ENCODE measurements around the gene HOXA11. TPM values are rescaled to one million over a fixed set of nuclear protein-coding genes. Genes with fewer than 3 reads are reported as not detected.

Gene HOXA11
- total RNA-seq, 2 experiments from 2014 or later, result 0.10 TPM; not detected in 1

DNA sequence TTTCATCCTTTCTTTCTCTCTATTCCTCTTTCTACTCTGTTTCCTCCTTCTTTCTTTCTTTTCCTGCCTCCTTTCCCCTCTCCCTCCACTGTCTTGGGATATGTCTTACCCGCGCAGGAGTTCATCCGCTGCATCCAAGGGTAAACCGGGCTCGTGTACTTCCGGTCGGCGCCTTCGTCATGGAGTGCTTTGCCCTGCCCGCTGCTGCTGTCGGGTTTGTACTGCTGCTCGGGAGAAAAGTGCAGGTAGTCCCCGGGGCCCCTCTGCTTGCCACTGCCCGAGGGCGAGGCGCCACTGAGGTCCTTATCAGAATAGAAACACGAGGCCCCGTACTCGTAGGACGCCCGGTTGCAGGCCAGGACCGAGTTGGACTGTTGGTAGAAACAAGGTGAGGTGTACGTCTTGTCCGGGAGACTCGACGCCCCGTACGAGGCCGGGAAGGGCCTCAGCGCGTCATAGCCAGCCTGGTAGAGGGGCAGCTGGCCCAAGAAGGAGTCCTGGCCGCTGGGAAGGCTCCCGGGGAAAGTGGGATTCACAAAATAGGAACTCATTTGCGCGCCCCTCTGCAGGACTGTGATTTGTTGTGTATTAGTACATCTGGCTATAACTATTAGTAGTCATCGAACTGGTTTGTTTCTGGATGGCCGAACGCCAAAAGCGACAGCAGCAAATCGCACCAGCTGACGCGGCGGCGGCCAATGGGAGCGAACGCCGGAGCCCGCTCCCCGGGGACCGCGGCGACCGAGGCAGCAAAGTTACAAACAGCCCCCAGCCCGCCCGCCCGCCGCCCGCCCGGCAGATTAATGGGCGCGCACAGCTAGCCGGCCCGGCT, 37.6 kb downstream of the HOXA11 start, which contains the start of gene HOXA6:
TSS of gene HOXA6 (minus strand) at position 576 of the 832 bp plus-strand sequence. CDS start at position 551, 25 bp downstream.
- DNase-seq, result no peak
- no peak within 1 kb of the TSS for H3K27ac Mint-ChIP-seq
- peaks cover 87% of the 10 kb centered on the region for H3K27me3 Mint-ChIP-seq
- H3K4me3 Mint-ChIP-seq, result peak within 1 kb of the TSS; percentile 65
- no peaks in the 10 kb centered on the region for H3K9me3 Mint-ChIP-seq
- peaks cover 1% of the 10 kb centered on the region for H3K36me3 Mint-ChIP-seq
- H3K4me1 Mint-ChIP-seq, result peaks cover 25% of the 10 kb centered on the region

DNA sequence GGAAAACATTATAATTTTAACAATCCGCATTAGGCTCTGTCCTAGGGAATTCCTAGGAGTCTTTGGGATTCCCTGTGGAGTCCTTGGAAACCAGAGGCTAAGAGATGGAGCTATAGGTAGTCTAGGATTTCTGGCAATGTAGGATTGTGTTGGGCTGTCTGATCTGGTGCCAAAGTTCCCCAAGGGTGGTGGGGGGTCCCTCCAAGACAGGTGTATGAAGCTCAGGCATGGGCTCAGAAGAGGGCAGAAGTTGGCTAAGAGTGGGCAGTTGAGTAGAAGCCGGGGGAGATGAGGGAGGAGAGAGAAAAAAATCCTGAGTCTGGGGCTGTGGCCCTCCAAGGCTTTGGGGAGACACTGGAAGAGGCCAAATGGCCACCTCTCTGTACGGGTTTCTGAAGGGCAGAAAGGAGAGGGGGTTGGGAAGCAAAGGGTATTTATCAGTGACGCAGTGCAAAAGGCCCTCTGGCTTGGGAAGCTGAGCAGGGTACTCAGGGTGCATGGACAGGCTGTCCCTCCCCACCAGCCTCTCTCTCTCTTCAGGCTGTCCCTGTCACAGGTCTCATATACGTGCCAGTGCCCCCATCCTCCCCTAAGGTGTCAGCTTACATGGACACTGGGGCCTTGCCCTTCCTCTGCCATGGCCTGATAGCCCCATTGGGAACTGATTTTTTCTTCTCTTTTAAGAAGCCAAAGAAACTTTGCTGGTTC, 38.4 kb downstream of the HOXA11 start:
- Mint-ChIP-seq H3K4me3 (no peak overlapping the region), H3K4me1 (peaks cover 20% of the 10 kb centered on the region), H3K9me3 (no peaks in the 10 kb centered on the region), H3K36me3 (peaks cover 1% of the 10 kb centered on the region), H3K27ac (no peak overlapping the region), H3K27me3 (peaks cover 82% of the 10 kb centered on the region)
- no peak for DNase-seq

DNA sequence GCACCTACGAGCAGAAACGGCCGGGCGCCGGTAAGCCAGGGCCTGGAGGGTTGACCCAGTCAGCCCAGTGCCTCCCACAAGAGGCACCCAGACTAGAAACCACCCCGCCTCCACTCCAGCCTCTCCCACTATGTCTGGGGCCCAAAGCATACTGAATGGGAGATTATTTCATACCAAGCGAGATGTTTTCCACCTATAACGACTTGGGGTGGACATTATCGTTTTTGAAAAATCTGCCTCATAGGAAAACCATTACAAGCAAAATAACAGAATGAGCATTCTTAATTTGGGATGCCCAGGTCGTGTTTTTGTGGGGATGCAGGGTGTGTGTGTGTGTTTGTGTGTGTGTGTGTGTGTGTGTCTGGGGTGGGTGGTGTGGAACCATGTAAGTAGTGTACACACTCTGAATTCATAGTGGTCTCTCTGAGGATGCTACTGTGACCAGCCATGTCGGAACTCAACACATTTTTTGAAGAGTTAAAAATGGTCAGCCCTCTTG, 39.1 kb downstream of the HOXA11 start:
- peaks cover 1% of the 10 kb centered on the region for H3K36me3 Mint-ChIP-seq
- H3K4me1 Mint-ChIP-seq, result peaks cover 13% of the 10 kb centered on the region
- no peaks in the 10 kb centered on the region for H3K9me3 Mint-ChIP-seq
- no peak overlapping the region for H3K4me3 Mint-ChIP-seq
- no peak for DNase-seq
- no peak overlapping the region for H3K27ac Mint-ChIP-seq
- peaks cover 81% of the 10 kb centered on the region for H3K27me3 Mint-ChIP-seq

DNA sequence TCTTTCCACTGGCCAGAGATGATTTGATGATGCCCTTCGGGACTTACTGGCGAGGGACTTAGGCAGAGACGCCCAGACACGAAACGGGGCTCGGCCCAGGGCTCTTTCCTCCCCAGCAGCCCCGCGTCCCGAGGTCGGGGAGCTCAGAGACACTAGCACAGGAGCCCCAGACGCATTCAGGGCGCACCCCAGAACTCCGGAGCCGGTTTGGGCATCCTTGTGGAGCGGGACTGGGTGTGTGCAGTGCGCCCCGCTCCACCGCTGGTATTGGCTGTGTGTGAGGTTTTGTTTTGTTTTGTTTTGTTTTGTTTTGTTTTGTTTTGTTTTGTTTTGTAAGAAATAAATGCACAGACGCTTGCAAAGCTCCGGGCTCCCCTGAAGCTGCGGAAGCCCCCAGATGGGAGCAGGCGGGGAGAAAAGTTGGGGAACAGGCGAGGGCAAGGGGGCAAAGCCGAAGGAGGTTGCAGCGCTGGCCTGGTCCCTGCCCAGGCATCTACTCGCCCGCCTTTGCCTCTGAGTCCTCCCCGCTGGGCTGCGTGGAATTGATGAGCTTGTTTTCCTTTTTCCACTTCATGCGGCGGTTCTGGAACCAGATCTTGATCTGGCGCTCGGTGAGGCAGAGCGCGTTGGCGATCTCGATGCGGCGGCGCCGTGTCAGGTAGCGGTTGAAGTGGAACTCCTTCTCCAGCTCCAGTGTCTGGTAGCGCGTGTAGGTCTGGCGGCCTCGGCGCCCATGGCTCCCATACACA, 39.7 kb downstream of the HOXA11 start:
- Mint-ChIP-seq H3K27ac (no peak overlapping the region), H3K4me1 (peaks cover 8% of the 10 kb centered on the region), H3K36me3 (peaks cover 1% of the 10 kb centered on the region), H3K27me3 (peaks cover 78% of the 10 kb centered on the region), H3K4me3 (no peak overlapping the region), H3K9me3 (no peaks in the 10 kb centered on the region)
- no peak for DNase-seq

DNA sequence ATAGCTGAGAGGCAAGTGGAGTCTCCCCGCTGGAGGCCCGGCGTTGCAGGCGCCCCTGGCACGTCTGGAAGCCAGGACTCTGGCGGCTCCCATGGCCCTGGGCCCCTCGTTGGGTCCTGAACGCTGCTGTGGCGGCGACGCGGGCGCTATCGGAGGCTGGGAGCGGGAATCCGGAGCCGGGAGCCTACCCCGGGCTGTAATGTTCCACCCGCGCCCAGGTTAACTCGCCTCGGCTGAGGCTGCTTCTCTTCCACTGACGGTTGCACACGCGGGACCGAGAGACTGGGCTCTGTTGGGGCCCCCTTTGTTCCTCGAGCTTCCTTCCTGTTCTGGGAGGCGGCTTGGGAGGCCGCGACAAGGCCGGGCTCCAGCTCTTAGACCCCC, 40.3 kb downstream of the HOXA11 start:
- Mint-ChIP-seq H3K4me3 (no peak overlapping the region), H3K9me3 (no peaks in the 10 kb centered on the region), H3K36me3 (peaks cover 1% of the 10 kb centered on the region), H3K27me3 (peaks cover 72% of the 10 kb centered on the region), H3K4me1 (peaks cover 7% of the 10 kb centered on the region), H3K27ac (no peak overlapping the region)
- DNase-seq, result no peak

DNA sequence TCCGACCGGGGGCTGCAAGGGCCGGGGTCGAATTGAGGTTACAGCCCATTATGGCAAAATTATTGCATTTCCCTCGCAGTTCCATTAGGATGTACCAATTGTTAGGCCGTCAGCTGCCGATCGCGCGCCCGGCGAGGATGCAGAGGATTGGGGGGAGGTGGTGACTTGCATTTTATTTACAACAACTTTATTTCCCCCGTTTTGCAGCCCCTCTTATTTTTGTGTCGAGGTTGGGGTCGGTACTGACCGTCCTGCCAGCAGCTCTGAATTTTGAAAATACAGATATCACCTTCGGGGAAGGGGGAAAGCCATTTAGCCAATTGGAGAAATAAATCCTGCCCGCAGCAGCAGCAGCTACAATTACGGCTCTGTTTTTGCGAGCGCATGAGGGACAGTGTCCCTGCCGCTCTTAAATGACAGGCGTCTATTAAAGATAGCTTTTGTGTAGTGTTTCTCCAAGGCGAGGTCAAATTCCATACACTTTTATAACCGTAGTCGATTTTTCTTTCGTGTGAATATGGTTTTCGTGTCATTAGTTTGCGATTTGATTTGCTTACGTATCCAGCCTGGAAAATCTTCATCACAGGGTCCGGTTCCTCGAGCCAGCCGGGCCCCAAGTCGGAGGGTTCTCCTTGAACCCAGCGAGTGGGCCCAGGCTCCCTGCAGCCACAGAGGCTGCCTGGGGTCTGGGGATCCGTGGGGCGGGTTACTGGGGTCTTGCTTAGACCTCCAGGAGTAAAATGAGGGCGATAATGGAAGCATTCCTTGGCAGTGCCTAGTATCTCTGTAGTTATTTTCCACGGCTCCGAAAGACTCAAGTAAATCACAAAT, 40.9 kb downstream of the HOXA11 start:
- Mint-ChIP-seq H3K9me3 (no peaks in the 10 kb centered on the region), H3K27me3 (peaks cover 66% of the 10 kb centered on the region), H3K27ac (no peak overlapping the region)

DNA sequence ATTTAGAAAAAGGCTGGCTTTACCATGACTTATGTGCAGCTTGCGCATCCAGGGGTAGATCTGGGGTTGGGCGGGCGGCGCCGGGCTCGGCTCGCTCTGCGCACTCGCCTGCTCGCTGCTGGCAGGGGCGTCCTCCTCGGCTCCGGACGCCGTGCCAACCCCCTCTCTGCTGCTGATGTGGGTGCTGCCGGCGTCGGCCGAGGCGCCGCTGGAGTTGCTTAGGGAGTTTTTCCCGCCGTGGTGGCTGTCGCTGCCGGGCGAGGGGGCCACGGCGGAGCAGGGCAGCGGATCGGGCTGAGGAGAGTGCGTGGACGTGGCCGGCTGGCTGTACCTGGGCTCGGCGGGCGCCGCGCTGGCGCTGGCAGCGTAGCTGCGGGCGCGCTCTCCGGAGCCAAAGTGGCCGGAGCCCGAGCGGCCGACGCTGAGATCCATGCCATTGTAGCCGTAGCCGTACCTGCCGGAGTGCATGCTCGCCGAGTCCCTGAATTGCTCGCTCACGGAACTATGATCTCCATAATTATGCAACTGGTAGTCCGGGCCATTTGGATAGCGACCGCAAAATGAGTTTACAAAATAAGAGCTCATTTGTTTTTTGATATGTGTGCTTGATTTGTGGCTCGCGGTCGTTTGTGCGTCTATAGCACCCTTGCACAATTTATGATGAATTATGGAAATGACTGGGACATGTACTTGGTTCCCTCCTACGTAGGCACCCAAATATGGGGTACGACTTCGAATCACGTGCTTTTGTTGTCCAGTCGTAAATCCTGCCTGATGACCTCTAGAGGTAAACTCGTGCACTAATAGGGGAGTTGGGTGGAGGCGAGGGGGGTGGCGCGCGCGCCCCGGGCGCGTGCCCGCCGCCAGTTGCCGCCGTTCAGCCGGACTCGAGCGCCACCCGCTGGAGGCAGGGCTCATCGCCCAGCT, 41.7 kb downstream of the HOXA11 start, which contains the start of gene HOXA5:
TSS of gene HOXA5 (minus strand) at position 659 of the 927 bp plus-strand sequence. CDS start at position 585, 74 bp downstream.
- Mint-ChIP-seq H3K36me3 (peaks cover 1% of the 10 kb centered on the region), H3K4me1 (peaks cover 4% of the 10 kb centered on the region), H3K4me3 (no peak within 1 kb of the TSS), H3K27me3 (peaks cover 66% of the 10 kb centered on the region), H3K9me3 (no peaks in the 10 kb centered on the region), H3K27ac (no peak within 1 kb of the TSS)
- DNase-seq, result no peak

More for the DNA sequence above, 40.9 kb downstream of the HOXA11 start:
- H3K36me3 Mint-ChIP-seq, result peaks cover 1% of the 10 kb centered on the region
- peaks cover 7% of the 10 kb centered on the region for H3K4me1 Mint-ChIP-seq
- no peak overlapping the region for H3K4me3 Mint-ChIP-seq
- DNase-seq, result no peak

DNA sequence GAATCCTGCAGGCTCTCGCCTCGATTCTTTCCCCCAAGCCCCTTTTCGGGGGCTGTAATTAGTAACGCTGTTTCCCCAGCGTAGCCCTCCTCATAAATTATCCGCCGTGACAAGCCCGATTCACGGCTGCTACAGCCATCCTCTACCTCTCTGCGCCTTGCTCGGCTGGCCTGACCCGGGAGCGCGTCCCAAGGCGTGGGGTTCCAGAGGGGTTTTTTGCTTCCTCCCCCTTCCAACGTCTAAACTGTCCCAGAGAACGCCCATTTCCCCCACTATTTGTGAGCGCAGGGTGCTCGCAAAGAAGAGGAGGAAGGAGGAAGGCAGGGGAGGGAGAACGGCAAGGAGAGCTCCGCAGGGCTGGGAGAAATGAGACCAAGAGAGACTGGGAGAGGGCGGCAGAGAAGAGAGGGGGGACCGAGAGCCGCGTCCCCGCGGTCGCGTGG, 42.4 kb downstream of the HOXA11 start:
- Mint-ChIP-seq H3K36me3 (peaks cover 1% of the 10 kb centered on the region), H3K4me1 (no peaks in the 10 kb centered on the region), H3K27me3 (peaks cover 66% of the 10 kb centered on the region), H3K9me3 (no peaks in the 10 kb centered on the region), H3K4me3 (no peak overlapping the region), H3K27ac (no peak overlapping the region)
- DNase-seq, result no peak

DNA sequence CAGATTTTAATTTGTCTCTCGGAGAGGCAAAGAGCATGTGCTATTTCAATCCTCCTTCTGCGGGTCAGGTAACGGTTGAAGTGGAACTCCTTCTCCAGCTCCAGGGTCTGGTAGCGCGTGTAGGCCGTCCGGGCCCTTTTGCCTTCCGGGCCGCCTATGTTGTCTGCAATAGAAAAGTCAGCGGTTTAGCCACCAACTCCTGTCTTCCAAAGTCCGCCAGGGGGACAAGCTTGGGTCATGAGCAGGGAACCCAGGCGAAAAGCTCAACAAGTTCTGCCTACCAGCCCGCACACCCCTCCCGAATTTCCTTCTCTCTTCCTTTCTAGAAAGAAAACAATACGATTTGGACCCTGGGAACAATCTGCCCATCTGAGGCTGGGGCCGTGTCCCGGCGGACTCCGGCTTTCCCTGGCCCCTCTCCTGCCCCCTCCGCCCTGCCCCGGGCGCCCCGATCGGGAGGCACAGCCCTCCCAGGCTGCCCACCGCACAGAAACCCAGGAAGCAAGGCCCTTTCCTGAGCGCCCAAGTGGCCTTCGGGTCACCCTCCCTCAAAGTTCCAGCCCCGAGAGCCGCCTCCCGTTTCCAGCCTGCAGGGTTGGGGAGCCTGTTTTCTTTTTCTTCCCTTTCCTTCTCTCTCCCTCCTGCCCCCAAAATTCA, 43.0 kb downstream of the HOXA11 start:
- H3K27me3 Mint-ChIP-seq, result peaks cover 66% of the 10 kb centered on the region
- DNase-seq, result no peak
- no peak overlapping the region for H3K27ac Mint-ChIP-seq
- H3K4me3 Mint-ChIP-seq, result no peak overlapping the region
- peaks cover 1% of the 10 kb centered on the region for H3K36me3 Mint-ChIP-seq
- H3K4me1 Mint-ChIP-seq, result peaks cover 3% of the 10 kb centered on the region
- H3K9me3 Mint-ChIP-seq, result no peaks in the 10 kb centered on the region

DNA sequence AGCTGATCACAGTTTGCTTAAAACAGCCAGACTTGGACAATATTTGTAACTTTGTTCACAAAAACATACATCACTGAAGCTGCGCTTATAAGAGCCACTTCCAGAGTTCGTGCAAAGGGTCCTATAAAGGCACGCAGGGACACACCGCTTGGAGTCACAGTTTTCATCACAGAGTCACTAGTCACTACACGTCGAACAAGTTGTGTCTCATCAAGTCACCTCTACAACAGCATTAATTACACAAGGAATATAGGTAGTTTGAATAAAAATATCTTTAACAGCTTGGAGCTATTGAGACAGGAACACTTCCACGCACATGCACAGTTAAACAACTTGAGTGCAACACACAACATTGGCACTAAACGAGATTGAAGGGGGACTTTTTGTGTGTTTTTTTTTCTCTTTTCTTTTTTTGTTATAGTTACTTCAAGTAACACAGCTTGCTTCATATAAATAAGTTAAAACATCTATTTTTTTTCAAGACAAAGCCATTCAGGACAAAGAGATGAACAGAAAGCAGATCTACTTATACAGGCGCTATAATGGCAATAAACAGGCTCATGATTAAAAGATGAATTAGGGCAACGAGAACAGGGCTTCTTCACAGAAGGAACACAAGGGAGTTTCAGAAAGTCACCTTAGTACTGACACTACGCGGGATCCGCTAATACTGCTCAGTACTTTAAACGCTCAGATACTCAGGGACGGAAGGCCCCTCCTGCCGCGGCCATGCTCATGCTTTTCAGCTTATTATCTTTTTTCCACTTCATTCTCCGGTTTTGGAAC, 43.7 kb downstream of the HOXA11 start:
- no peak for DNase-seq
- Mint-ChIP-seq H3K27ac (no peak overlapping the region), H3K36me3 (peaks cover 1% of the 10 kb centered on the region), H3K27me3 (peaks cover 64% of the 10 kb centered on the region), H3K4me3 (no peak overlapping the region), H3K4me1 (peaks cover 4% of the 10 kb centered on the region), H3K9me3 (no peaks in the 10 kb centered on the region)

DNA sequence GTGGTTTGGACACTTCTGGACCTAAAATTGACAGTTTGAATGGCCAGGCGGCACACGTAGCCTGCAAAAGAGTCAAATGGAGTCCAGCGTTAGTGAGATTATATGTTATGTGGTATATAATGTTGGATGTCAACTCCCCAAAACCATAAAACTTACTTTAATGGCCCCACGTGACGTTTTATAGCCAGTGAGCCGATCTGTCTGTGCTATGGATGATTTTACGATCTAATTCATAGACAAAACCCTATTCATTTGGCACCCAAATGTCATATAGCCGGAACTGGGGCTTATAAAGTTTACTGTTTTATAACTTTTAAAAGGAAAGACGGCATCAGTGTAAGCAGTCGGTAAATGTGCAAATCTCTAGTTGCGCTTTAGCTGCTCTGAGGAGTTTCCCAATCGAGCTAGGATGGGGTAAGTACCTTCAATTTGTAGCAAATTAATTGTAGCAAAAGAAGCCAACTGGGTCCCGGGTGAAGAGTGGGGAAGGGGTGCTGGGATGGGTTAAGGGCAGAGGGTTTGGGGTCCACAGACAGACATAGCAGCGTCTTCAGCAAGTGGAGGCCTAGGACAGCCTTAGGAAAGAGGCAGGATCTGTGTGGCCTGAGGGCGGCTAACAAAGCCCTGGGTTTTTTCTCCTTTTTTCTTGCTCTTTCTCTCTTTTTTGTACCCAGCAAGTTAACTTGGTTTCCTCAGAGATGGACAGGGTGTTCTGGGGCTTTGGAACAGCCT, 44.7 kb downstream of the HOXA11 start:
- H3K4me1 Mint-ChIP-seq, result peaks cover 5% of the 10 kb centered on the region
- no peak overlapping the region for H3K4me3 Mint-ChIP-seq
- peaks cover 1% of the 10 kb centered on the region for H3K36me3 Mint-ChIP-seq
- DNase-seq, result no peak
- H3K27me3 Mint-ChIP-seq, result peaks cover 64% of the 10 kb centered on the region
- no peaks in the 10 kb centered on the region for H3K9me3 Mint-ChIP-seq
- no peak overlapping the region for H3K27ac Mint-ChIP-seq
